Measurements from ENCODE around the gene MAP4K3.

GRCh38 chr2:39227628-39228412 lies 209.3 kb downstream of the MAP4K3 start:
- TF ChIP-seq CTCF (IDR thresholded peaks at IDR 0.05 in 4 of 5, conservative IDR thresholded peaks at IDR 0.05 in 1 of 5) (peak; percentile 73 to 89 (median 83)), POLR2A (IDR thresholded peaks at IDR 0.05) (no peak)
